HEK293T (cell line): ENCODE data around the gene BDH1.

Source experiments
- CTCF ChIA-PET: fragments of 350-600 bp; formaldehyde crosslinking; extraction: SDS; loops from one replicate; lab custom pipeline; 2021; ENCODE audit warnings: antibody characterized with exemption, inconsistent platforms; lab: Yijun Ruan, JAX
- POLR2A ChIA-PET: fragments of 350-600 bp; formaldehyde crosslinking; extraction: SDS; loops from one replicate; lab custom pipeline; 2020; ENCODE audit warnings: antibody characterized with exemption, inconsistent platforms; lab: Yijun Ruan, JAX
- DNase-seq: peaks from one replicate; pipeline ENCODE4 v3.0.0; 2012; ENCODE audit warnings: mixed read lengths; ENCODE audit errors: extremely low spot score
- ARNT ChIP-seq: fragments of 450-650 bp; IDR thresholded peaks from 2 replicates; pipeline ENCODE4 v1.6.1; 2017; ENCODE audit warnings: mild to moderate bottlenecking
- BHLHE40 ChIP-seq: fragments of 450-650 bp; IDR thresholded peaks from 2 replicates; pipeline ENCODE4 v1.6.1; 2016; ENCODE audit warnings: mild to moderate bottlenecking, moderate library complexity, borderline replicate concordance
- CTBP1 ChIP-seq: fragments of 450-650 bp; IDR thresholded peaks from 2 replicates; pipeline ENCODE4 v1.6.1; 2016; ENCODE audit warnings: borderline replicate concordance
- ELF4 ChIP-seq: fragments of 450-650 bp; IDR thresholded peaks from 2 replicates; pipeline ENCODE4 v1.6.1; 2017; ENCODE audit warnings: antibody characterized with exemption
- FOXA1 ChIP-seq: fragments of 450-650 bp; IDR thresholded peaks from 2 replicates; pipeline ENCODE4 v1.6.1; 2016; ENCODE audit warnings: mild to moderate bottlenecking
- FOXK2 ChIP-seq: fragments of 450-650 bp; IDR thresholded peaks from 2 replicates; pipeline ENCODE4 v1.6.1; 2016; ENCODE audit warnings: mild to moderate bottlenecking
- FOXM1 ChIP-seq: fragments of 450-650 bp; IDR thresholded peaks from 2 replicates; pipeline ENCODE4 v1.6.1; 2017; ENCODE audit warnings: mild to moderate bottlenecking, borderline replicate concordance
- HDGF ChIP-seq: fragments of 450-650 bp; IDR thresholded peaks from 2 replicates; pipeline ENCODE4 v1.6.1; 2017; ENCODE audit warnings: antibody characterized with exemption, borderline replicate concordance
- L3MBTL2 ChIP-seq: fragments of 450-650 bp; conservative IDR thresholded peaks from 2 replicates; pipeline ENCODE4 v1.6.1; 2016; ENCODE audit warnings: mild to moderate bottlenecking
- LEF1 ChIP-seq: fragments of 450-650 bp; IDR thresholded peaks from 2 replicates; pipeline ENCODE4 v1.6.1; 2017; ENCODE audit warnings: mild to moderate bottlenecking, borderline replicate concordance
- NFRKB ChIP-seq: fragments of 450-650 bp; IDR thresholded peaks from 2 replicates; pipeline ENCODE4 v1.6.1; 2016; ENCODE audit warnings: mild to moderate bottlenecking, moderate library complexity
- SP1 ChIP-seq: fragments of 450-650 bp; IDR thresholded peaks from 2 replicates; pipeline ENCODE4 v1.6.1; 2017
- SUZ12 ChIP-seq: fragments of 450-650 bp; IDR thresholded peaks from 2 replicates; pipeline ENCODE4 v1.6.1; 2016; ENCODE audit warnings: mild to moderate bottlenecking
- TARDBP ChIP-seq: fragments of 450-650 bp; IDR thresholded peaks from 2 replicates; pipeline ENCODE4 v1.6.1; 2016
- ZNF384 ChIP-seq: fragments of 450-650 bp; IDR thresholded peaks from 2 replicates; pipeline ENCODE4 v1.6.1; 2016
- TF ChIP-seq, protein P1 (sequence below): fragments of 450-650 bp; IDR thresholded peaks from 2 replicates; pipeline ENCODE4 v1.6.1; 2016

BDH1 gene

GRCh38 chr3:197554562-197555280, 1.0 kb downstream of the BDH1 start:
- CTCF ChIA-PET: no interaction called here
- POLR2A ChIA-PET: no interaction called here
- peak; percentile 89 for DNase-seq
- TF ChIP-seq L3MBTL2: peak; percentile 47; the same call in 1 of the 2 replicates
- 0 out of 2 replicates have a peak, but pooled peaks have one; percentile 31 for TF ChIP-seq FOXM1
- TF ChIP-seq CTBP1: no peak
- peak; percentile 89 for TF ChIP-seq ZNF384

GRCh38 chr3:197554196-197554561, 1.6 kb downstream of the BDH1 start:
- TF ChIP-seq CTBP1 (no peak), ZNF384 (no peak), BHLHE40 (no peak), TARDBP (no peak), L3MBTL2 (no peak), FOXM1 (no peak), NFRKB (no peak), ELF4 (no peak), FOXK2 (no peak), LEF1 (no peak), HDGF (no peak), SP1 (no peak), FOXA1 (no peak), SUZ12 (no peak), ARNT (no peak)
- TF ChIP-seq, protein P1, sequence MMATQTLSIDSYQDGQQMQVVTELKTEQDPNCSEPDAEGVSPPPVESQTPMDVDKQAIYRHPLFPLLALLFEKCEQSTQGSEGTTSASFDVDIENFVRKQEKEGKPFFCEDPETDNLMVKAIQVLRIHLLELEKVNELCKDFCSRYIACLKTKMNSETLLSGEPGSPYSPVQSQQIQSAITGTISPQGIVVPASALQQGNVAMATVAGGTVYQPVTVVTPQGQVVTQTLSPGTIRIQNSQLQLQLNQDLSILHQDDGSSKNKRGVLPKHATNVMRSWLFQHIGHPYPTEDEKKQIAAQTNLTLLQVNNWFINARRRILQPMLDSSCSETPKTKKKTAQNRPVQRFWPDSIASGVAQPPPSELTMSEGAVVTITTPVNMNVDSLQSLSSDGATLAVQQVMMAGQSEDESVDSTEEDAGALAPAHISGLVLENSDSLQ: no peak
- no peak for DNase-seq
- ChIA-PET POLR2A (no interaction called here), CTCF (no interaction called here)

DNA sequence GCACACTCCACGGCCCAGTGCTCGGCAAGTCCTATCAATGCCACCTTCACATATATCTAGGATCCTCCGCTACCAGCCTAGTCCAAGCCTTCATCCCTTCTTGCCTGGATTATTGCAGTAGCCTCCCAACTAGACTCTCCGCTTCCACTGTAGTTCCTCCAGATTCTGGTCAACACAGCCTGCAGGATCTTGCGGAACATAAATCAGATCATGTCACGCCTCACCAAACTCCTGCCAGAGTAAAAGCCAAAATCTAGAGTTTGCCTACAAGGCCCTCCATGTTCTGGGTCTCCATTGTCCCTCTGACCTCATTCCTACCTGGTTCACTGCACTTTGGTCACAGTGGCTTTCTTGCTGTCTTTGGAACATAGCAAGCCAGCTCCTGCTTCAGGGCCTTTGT, 3.6 kb downstream of the BDH1 start:
- ChIA-PET CTCF (no interaction called here), POLR2A (no interaction called here)

GRCh38 chr3:197550489-197550888, 5.3 kb downstream of the BDH1 start:
- no peak for TF ChIP-seq FOXK2
- TF ChIP-seq, protein P1: no peak
- no peak for TF ChIP-seq CTBP1
- TF ChIP-seq LEF1: no peak
- TF ChIP-seq HDGF: no peak
- no peak for TF ChIP-seq ZNF384
- TF ChIP-seq L3MBTL2: no peak
- TF ChIP-seq ARNT: no peak
- no peak for TF ChIP-seq SP1
- no peak for TF ChIP-seq FOXM1
- no peak for TF ChIP-seq SUZ12
- no peak for TF ChIP-seq BHLHE40
- no peak for TF ChIP-seq TARDBP
- TF ChIP-seq FOXA1: no peak
- TF ChIP-seq NFRKB: no peak
- no peak for TF ChIP-seq ELF4
- no peak for DNase-seq
- CTCF ChIA-PET: no interaction called here

More for the DNA sequence above, 3.6 kb downstream of the BDH1 start:
- DNase-seq: no peak
- TF ChIP-seq CTBP1 (no peak), HDGF (no peak), SP1 (no peak), LEF1 (no peak), NFRKB (no peak), FOXM1 (no peak), ZNF384 (no peak), L3MBTL2 (no peak), BHLHE40 (no peak), FOXK2 (no peak), TARDBP (no peak), FOXA1 (no peak), ELF4 (no peak), SUZ12 (no peak)
- TF ChIP-seq, protein P1: no peak

DNA sequence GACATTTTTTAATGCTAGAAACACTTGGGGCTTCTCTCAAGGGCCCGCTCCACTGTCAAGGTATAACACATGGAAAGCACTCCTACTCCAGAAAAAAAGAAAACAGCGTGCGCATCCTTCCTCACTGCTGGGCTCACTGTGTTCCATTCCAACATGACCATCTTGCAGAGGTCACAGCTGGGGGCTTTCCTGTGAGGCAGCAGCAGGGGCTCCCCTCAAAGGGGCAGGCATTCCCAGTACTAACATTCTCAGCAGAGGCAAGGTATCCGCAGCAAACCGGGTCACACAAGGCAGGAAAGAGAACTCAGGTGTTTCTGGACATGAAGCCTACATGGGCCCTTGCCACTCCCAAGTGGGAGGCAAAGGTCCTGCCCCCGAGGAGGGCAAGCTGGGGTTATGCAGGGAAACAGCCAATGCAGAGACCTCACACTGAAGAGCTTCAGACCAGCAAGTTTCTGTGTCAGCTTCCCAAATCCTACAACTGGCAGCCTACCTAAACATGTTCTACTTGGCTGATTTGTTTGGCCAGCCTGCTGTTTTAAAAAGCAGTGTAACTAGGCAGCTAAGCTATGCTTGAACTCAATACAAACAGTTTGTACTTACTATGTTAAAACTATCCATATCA, 6.4 kb downstream of the BDH1 start:
- no peak for TF ChIP-seq ELF4
- no peak for TF ChIP-seq CTBP1
- no peak for TF ChIP-seq BHLHE40
- no peak for TF ChIP-seq SP1
- TF ChIP-seq TARDBP: no peak
- TF ChIP-seq SUZ12: no peak
- ChIA-PET CTCF (no interaction called here), POLR2A (no interaction called here)
- no peak for DNase-seq

More at GRCh38 chr3:197550489-197550888, 5.3 kb downstream of the BDH1 start:
- POLR2A ChIA-PET: no interaction called here

GRCh38 chr3:197547306-197548011, 8.3 kb downstream of the BDH1 start:
- CTCF ChIA-PET: no interaction called here
- POLR2A ChIA-PET: no interaction called here
- no peak for DNase-seq
- TF ChIP-seq SP1: no peak
- TF ChIP-seq BHLHE40: no peak
